Measurements from ENCODE around the gene CHD6. TPM values are rescaled to one million over a fixed set of nuclear protein-coding genes. Genes with fewer than 3 reads are reported as not detected.

CHD6 gene
- total RNA-seq, 4 donors from 2014 or later, result 18.5 to 49.3 (median 28.7) TPM

- no peak for ATAC-seq (ENCODE audit: low FRiP score)
Measured at GRCh38 chr20:41452226-41452625, 166.0 kb downstream of the CHD6 start.

GRCh38 chr20:41447006-41447405, 171.2 kb downstream of the CHD6 start:
- DNase-seq (ENCODE audit: low spot score) (no peak), ATAC-seq (ENCODE audit: low FRiP score) (no peak)
- TF ChIP-seq CTCF (IDR thresholded peaks at IDR 0.05), result no peak

More at GRCh38 chr20:41452226-41452625, 166.0 kb downstream of the CHD6 start:
- DNase-seq (ENCODE audit: low spot score), result no peak
- no peak for TF ChIP-seq CTCF (IDR thresholded peaks at IDR 0.05)

GRCh38 chr20:41446456-41446855, 171.7 kb downstream of the CHD6 start:
- TF ChIP-seq CTCF (IDR thresholded peaks at IDR 0.05), result no peak
- ATAC-seq (ENCODE audit: low FRiP score), result no peak

GRCh38 chr20:41444821-41445220, 173.4 kb downstream of the CHD6 start:
- no peak for DNase-seq (ENCODE audit: low spot score)
- TF ChIP-seq CTCF (IDR thresholded peaks at IDR 0.05), result no peak
- no peak for ATAC-seq (ENCODE audit: low FRiP score)

More at GRCh38 chr20:41446456-41446855, 171.7 kb downstream of the CHD6 start:
- no peak for DNase-seq (ENCODE audit: low spot score)

GRCh38 chr20:41443691-41444090, 174.5 kb downstream of the CHD6 start:
- no peak for TF ChIP-seq CTCF (IDR thresholded peaks at IDR 0.05)
- DNase-seq (ENCODE audit: low spot score), result no peak
- no peak for ATAC-seq (ENCODE audit: low FRiP score)

GRCh38 chr20:41440882-41441281, 177.3 kb downstream of the CHD6 start:
- DNase-seq (ENCODE audit: low spot score) (no peak), ATAC-seq (ENCODE audit: low FRiP score) (no peak)
- TF ChIP-seq CTCF (IDR thresholded peaks at IDR 0.05), result no peak

GRCh38 chr20:41437836-41438235, 180.3 kb downstream of the CHD6 start:
- ATAC-seq (ENCODE audit: low FRiP score), result no peak
- DNase-seq (ENCODE audit: low spot score), result no peak
- no peak for TF ChIP-seq CTCF (IDR thresholded peaks at IDR 0.05)
